SK-N-SH treated with all-trans-retinoic acid at 6 μM for 48 hours (cell line): Measurements from ENCODE around the gene SERP2.

Source experiments
- ATAC-seq: fragments of 200-7000 bp; cut with Tn5 transposase; 3 replicates; pipeline ENCODE4 v1.9.1; 2020; ENCODE audit warnings: mild to moderate bottlenecking, moderate library complexity
- ARNTL ChIP-seq: fragments of 450-650 bp; formaldehyde crosslinking; IDR thresholded peaks from 2 replicates; pipeline ENCODE4 v1.5.0; 2020; ENCODE audit warnings: low read depth, mild to moderate bottlenecking, moderate library complexity, borderline replicate concordance
- BACH2 ChIP-seq: fragments of 250-450 bp; sonication (Bioruptor Pico); IDR thresholded peaks from 2 replicates; pipeline ENCODE4 v1.9.0; 2021; ENCODE audit warnings: mild to moderate bottlenecking, borderline replicate concordance
- CREB5 ChIP-seq: fragments of 250-450 bp; sonication (Bioruptor Pico); IDR thresholded peaks from 2 replicates; pipeline ENCODE4 v1.5.1; 2020; ENCODE audit warnings: low read depth, mild to moderate bottlenecking, moderate library complexity
- ESRRG ChIP-seq: fragments of 250-450 bp; sonication (Bioruptor Pico); IDR thresholded peaks from 2 replicates; pipeline ENCODE4 v1.6.1; 2021; ENCODE audit warnings: mild to moderate bottlenecking
- GLIS3 ChIP-seq: fragments of 250-450 bp; sonication (Bioruptor Pico); IDR thresholded peaks from 2 replicates; pipeline ENCODE4 v1.5.0; 2020; ENCODE audit warnings: mild to moderate bottlenecking, moderate library complexity
- OSR1 ChIP-seq: fragments of 250-450 bp; sonication (Bioruptor Pico); IDR thresholded peaks from 2 replicates; pipeline ENCODE4 v1.8.0; 2022; ENCODE audit warnings: moderate library complexity, mild to moderate bottlenecking, inconsistent platforms
- PATZ1 ChIP-seq: fragments of 250-450 bp; sonication (Bioruptor Pico); IDR thresholded peaks from 2 replicates; pipeline ENCODE4 v1.8.0; 2020; ENCODE audit warnings: mild to moderate bottlenecking, moderate library complexity, borderline replicate concordance
- POU6F1 ChIP-seq: fragments of 250-450 bp; sonication (Bioruptor Pico); IDR thresholded peaks from 2 replicates; pipeline ENCODE4 v1.8.0; 2021; ENCODE audit warnings: low read depth, mild to moderate bottlenecking, moderate library complexity, borderline replicate concordance
- PPARA ChIP-seq: fragments of 250-450 bp; sonication (Bioruptor Pico); IDR thresholded peaks from 2 replicates; pipeline ENCODE4 v1.5.0; 2020; ENCODE audit warnings: mild to moderate bottlenecking, borderline replicate concordance
- RARB ChIP-seq: fragments of 250-450 bp; sonication (Bioruptor Pico); IDR thresholded peaks from 2 replicates; pipeline ENCODE4 v1.8.0; 2021; ENCODE audit warnings: mild to moderate bottlenecking, moderate library complexity
- SNAI2 ChIP-seq: fragments of 250-450 bp; sonication (Bioruptor Pico); IDR thresholded peaks from 2 replicates; pipeline ENCODE4 v1.5.0; 2020; ENCODE audit warnings: mild to moderate bottlenecking, moderate library complexity
- TCF4 ChIP-seq: fragments of 250-450 bp; sonication (Bioruptor Pico); IDR thresholded peaks from 2 replicates; pipeline ENCODE4 v1.8.0; 2021; ENCODE audit warnings: mild to moderate bottlenecking, moderate library complexity, borderline replicate concordance
- TOX ChIP-seq: fragments of 250-450 bp; sonication (Bioruptor Pico); IDR thresholded peaks from 2 replicates; pipeline ENCODE4 v1.8.0; 2021; ENCODE audit warnings: mild to moderate bottlenecking, moderate library complexity, borderline replicate concordance
- TSHZ2 ChIP-seq: fragments of 250-450 bp; sonication (Bioruptor Pico); IDR thresholded peaks from 2 replicates; pipeline ENCODE4 v1.5.0; 2020; ENCODE audit warnings: mild to moderate bottlenecking, moderate library complexity
- ZC3H10 ChIP-seq: fragments of 250-450 bp; sonication (Bioruptor Pico); IDR thresholded peaks from 2 replicates; pipeline ENCODE4 v1.5.1; 2021; ENCODE audit warnings: mild to moderate bottlenecking, moderate library complexity
- ZFP3 ChIP-seq: fragments of 250-450 bp; sonication (Bioruptor Pico); IDR thresholded peaks from 2 replicates; pipeline ENCODE4 v1.5.0; 2020; ENCODE audit warnings: mild to moderate bottlenecking, moderate library complexity
- ZFP30 ChIP-seq: fragments of 450-650 bp; formaldehyde crosslinking; IDR thresholded peaks from 2 replicates; pipeline ENCODE4 v1.5.0; 2022; ENCODE audit warnings: mild to moderate bottlenecking, moderate library complexity
- ZNF70 ChIP-seq: fragments of 450-650 bp; formaldehyde crosslinking; IDR thresholded peaks from 2 replicates; pipeline ENCODE4 v1.5.0; 2020; ENCODE audit warnings: mild to moderate bottlenecking, moderate library complexity
- ZNF8 ChIP-seq: fragments of 450-650 bp; formaldehyde crosslinking; IDR thresholded peaks from 2 replicates; pipeline ENCODE4 v1.5.0; 2020; ENCODE audit warnings: mild to moderate bottlenecking, moderate library complexity

Gene SERP2

GRCh38 chr13:44417876-44418275, 44.3 kb downstream of the SERP2 start:
- no peak for ATAC-seq

GRCh38 chr13:44420376-44421220, 47.0 kb downstream of the SERP2 start:
- no peak for TF ChIP-seq ZFP30 (CRISPR knock-in tag)
- no peak for TF ChIP-seq PATZ1
- no peak for TF ChIP-seq ESRRG (CRISPR knock-in tag)
- TF ChIP-seq PPARA (CRISPR knock-in tag), result no peak
- no peak for TF ChIP-seq ZFP3 (CRISPR knock-in tag)
- no peak for TF ChIP-seq ARNTL
- no peak for ATAC-seq

More at GRCh38 chr13:44417876-44418275, 44.3 kb downstream of the SERP2 start:
- TF ChIP-seq BACH2 (CRISPR knock-in tag), result no peak
- no peak for TF ChIP-seq ZFP3 (CRISPR knock-in tag)
- no peak for TF ChIP-seq SNAI2 (CRISPR knock-in tag)
- TF ChIP-seq ZNF70 (CRISPR knock-in tag), result no peak
- no peak for TF ChIP-seq ZFP30 (CRISPR knock-in tag)
- TF ChIP-seq ZC3H10, result no peak
- TF ChIP-seq POU6F1 (CRISPR knock-in tag), result no peak
- no peak for TF ChIP-seq TSHZ2 (CRISPR knock-in tag)
- TF ChIP-seq OSR1 (CRISPR knock-in tag), result no peak
- TF ChIP-seq PATZ1, result no peak
- TF ChIP-seq TOX (CRISPR knock-in tag), result no peak
- no peak for TF ChIP-seq CREB5 (CRISPR knock-in tag)
- TF ChIP-seq PPARA (CRISPR knock-in tag), result no peak

GRCh38 chr13:44421853-44422525, 48.4 kb downstream of the SERP2 start:
- no peak for ATAC-seq
- TF ChIP-seq GLIS3, result no peak
- TF ChIP-seq TCF4 (CRISPR knock-in tag), result no peak
- no peak for TF ChIP-seq SNAI2 (CRISPR knock-in tag)
- TF ChIP-seq ZNF70 (CRISPR knock-in tag), result no peak
- TF ChIP-seq TSHZ2 (CRISPR knock-in tag), result no peak
- no peak for TF ChIP-seq TOX (CRISPR knock-in tag)
- TF ChIP-seq ESRRG (CRISPR knock-in tag), result no peak
- TF ChIP-seq PATZ1, result no peak
- no peak for TF ChIP-seq ZNF8 (CRISPR knock-in tag)
- no peak for TF ChIP-seq BACH2 (CRISPR knock-in tag)
- no peak for TF ChIP-seq RARB (CRISPR knock-in tag)
